ENCODE measurements around the gene CTU2.

CTU2 gene

DNA sequence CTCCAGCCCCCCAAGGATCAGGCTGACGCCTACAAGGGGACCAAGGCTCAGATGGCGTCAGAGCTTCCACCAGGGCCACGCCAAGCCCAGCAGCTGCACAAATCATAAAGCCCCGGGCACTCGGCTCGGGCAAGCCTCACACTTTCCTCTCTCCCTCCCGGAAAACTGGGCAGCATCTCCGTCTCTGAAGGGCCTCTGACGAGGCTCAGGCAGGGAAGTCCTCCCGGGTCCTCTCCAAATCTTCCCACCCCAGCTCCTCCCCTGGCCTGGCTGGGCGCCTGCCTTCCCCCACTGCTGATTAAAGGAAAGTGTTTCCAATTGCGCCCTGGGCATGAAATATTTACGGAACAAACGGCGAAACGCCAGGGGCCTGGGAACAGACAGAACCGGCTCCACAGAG, 40.2 kb downstream of the CTU2 start:
- no peaks in the 10 kb centered on the region for H3K4me1 ChIP-seq (ENCODE audit: insufficient read depth, low read length, severe bottlenecking)
- no peak overlapping the region for H3K27ac ChIP-seq (ENCODE audit: low read depth, low read length, poor library complexity, severe bottlenecking)
- no peaks in the 10 kb centered on the region for H3K36me3 ChIP-seq (ENCODE audit: insufficient read depth, low read length)
- no peak overlapping the region for H3K9ac ChIP-seq (ENCODE audit: low read length)
- no peaks in the 10 kb centered on the region for H3K79me2 ChIP-seq (ENCODE audit: insufficient read depth, low read length)
- no peaks in the 10 kb centered on the region for H3K9me3 ChIP-seq (ENCODE audit: low read length)
- peaks cover 3% of the 10 kb centered on the region; the same call in 1 of the 2 replicates for H3K27me3 ChIP-seq (ENCODE audit: insufficient read depth, low read length)
- no peak for TF ChIP-seq CTCF (IDR thresholded peaks at IDR 0.05; ENCODE audit: low read length)
- TF ChIP-seq EZH2 (IDR thresholded peaks at IDR 0.05; ENCODE audit: borderline replicate concordance, low read length) = no peak
- no peak overlapping the region for H2AFZ ChIP-seq (ENCODE audit: low read length)
- no peaks in the 10 kb centered on the region for H3F3A ChIP-seq (ENCODE audit: insufficient read depth, low read length)
- H3K4me2 ChIP-seq (ENCODE audit: low read length) = no peak overlapping the region
- no peaks in the 10 kb centered on the region for H3K9me2 ChIP-seq (ENCODE audit: low read depth, low read length)
- no peaks in the 10 kb centered on the region for H4K20me1 ChIP-seq (ENCODE audit: insufficient read depth, low read length)
- H3K4me3 ChIP-seq (ENCODE audit: low read depth, low read length, poor library complexity, severe bottlenecking) = no peak overlapping the region

DNA sequence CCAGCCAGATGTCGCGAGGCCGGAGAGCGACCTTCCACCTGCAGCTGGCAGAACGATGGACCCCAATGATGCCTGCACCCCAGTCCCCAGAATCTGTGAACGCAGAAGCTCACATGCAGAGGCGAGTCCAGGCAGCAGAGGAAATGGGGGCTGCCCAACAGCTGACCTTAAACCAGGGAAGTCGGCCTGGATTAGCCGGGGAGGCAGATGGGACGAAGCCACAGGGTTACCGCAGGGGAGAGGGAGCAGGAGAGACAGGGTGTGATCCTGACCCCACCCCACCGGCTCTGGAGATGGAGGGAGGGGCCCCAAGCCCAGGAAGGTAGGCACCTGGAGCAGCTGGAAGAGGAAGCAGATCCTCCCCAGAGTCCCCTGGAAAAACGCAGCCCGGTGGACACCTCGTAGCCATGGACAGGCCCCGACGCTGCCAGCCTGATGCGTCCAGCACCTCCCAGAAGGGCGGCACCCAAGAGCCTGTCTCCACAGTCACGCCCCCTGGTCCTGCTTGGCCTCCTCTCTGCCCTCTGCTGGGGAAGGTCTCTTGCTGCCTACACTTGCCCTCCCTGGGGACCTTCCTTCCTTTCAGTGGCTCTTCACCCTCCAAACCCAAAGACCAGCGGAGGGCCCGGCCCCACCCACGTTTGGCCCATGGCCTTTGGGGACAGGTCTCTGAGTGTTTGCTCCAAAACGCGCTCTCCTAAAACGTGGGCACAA, 41.4 kb downstream of the CTU2 start:
- Histone ChIP-seq H3K4me2 (ENCODE audit: low read length) (no peak overlapping the region), H3K4me3 (ENCODE audit: low read depth, low read length, poor library complexity, severe bottlenecking) (no peak overlapping the region), H2AFZ (ENCODE audit: low read length) (no peak overlapping the region), H3K27me3 (ENCODE audit: insufficient read depth, low read length) (peaks cover 3% of the 10 kb centered on the region; the same call in 1 of the 2 replicates), H3F3A (ENCODE audit: insufficient read depth, low read length) (no peaks in the 10 kb centered on the region), H4K20me1 (ENCODE audit: insufficient read depth, low read length) (no peaks in the 10 kb centered on the region), H3K27ac (ENCODE audit: low read depth, low read length, poor library complexity, severe bottlenecking) (no peak overlapping the region), H3K4me1 (ENCODE audit: insufficient read depth, low read length, severe bottlenecking) (no peaks in the 10 kb centered on the region), H3K79me2 (ENCODE audit: insufficient read depth, low read length) (no peaks in the 10 kb centered on the region), H3K9ac (ENCODE audit: low read length) (no peak overlapping the region), H3K9me2 (ENCODE audit: low read depth, low read length) (no peaks in the 10 kb centered on the region), H3K9me3 (ENCODE audit: low read length) (no peaks in the 10 kb centered on the region), H3K36me3 (ENCODE audit: insufficient read depth, low read length) (no peaks in the 10 kb centered on the region)
- TF ChIP-seq EZH2 (IDR thresholded peaks at IDR 0.05; ENCODE audit: borderline replicate concordance, low read length) = no peak
- TF ChIP-seq CTCF (IDR thresholded peaks at IDR 0.05; ENCODE audit: low read length) = peak; percentile 68

DNA sequence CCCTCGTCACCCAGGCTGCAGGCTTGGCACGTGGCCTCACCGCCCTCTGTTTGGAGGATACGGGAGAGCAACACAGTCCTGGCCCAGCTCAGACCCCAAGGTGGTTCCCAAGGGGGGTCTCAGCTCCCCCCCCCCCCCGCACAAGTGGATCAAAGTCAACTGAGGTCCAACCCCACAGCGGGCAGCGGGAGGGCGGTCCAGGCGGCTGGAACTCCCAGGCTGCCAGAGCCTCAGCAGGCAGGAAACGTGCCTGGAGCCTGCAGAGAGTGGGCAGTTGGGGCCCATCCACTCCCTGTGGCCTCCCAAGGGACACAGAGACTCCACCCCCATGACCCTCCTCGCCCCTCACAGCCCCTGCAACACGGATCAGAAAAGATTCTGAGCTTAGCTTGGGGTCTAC, 42.1 kb downstream of the CTU2 start:
- no peaks in the 10 kb centered on the region for H4K20me1 ChIP-seq (ENCODE audit: insufficient read depth, low read length)
- H3K4me1 ChIP-seq (ENCODE audit: insufficient read depth, low read length, severe bottlenecking) = no peaks in the 10 kb centered on the region
- H3K9me2 ChIP-seq (ENCODE audit: low read depth, low read length) = no peaks in the 10 kb centered on the region
- peaks cover 3% of the 10 kb centered on the region; the same call in 1 of the 2 replicates for H3K27me3 ChIP-seq (ENCODE audit: insufficient read depth, low read length)
- no peak overlapping the region for H3K27ac ChIP-seq (ENCODE audit: low read depth, low read length, poor library complexity, severe bottlenecking)
- no peak overlapping the region for H3K4me3 ChIP-seq (ENCODE audit: low read depth, low read length, poor library complexity, severe bottlenecking)
- no peaks in the 10 kb centered on the region for H3F3A ChIP-seq (ENCODE audit: insufficient read depth, low read length)
- no peaks in the 10 kb centered on the region for H3K9me3 ChIP-seq (ENCODE audit: low read length)
- H3K79me2 ChIP-seq (ENCODE audit: insufficient read depth, low read length) = no peaks in the 10 kb centered on the region
- H3K36me3 ChIP-seq (ENCODE audit: insufficient read depth, low read length) = no peaks in the 10 kb centered on the region
- H3K4me2 ChIP-seq (ENCODE audit: low read length) = no peak overlapping the region
- TF ChIP-seq CTCF (IDR thresholded peaks at IDR 0.05; ENCODE audit: low read length) (no peak), EZH2 (IDR thresholded peaks at IDR 0.05; ENCODE audit: borderline replicate concordance, low read length) (no peak)
- H2AFZ ChIP-seq (ENCODE audit: low read length) = no peak overlapping the region
- H3K9ac ChIP-seq (ENCODE audit: low read length) = no peak overlapping the region
